Choroid plexus epithelial cell (primary cell): ENCODE measurements around the gene IRX6.

Source experiments
- DNase-seq: peaks from one replicate; pipeline ENCODE4 v3.0.0-alpha.2; 2010; ENCODE audit warnings: low read depth
- H3K4me3 ChIP-seq: 2 replicates; pipeline ENCODE4 v1.5.1; 2011; ENCODE audit warnings: low read depth, mild to moderate bottlenecking, control low read depth, low read length, moderate library complexity
- CTCF ChIP-seq: conservative IDR thresholded peaks from 2 replicates; pipeline ENCODE4 v1.5.1; 2011; ENCODE audit warnings: low read depth, mild to moderate bottlenecking, control low read depth, inconsistent platforms, low read length, moderate library complexity

The IRX6 gene

DNA sequence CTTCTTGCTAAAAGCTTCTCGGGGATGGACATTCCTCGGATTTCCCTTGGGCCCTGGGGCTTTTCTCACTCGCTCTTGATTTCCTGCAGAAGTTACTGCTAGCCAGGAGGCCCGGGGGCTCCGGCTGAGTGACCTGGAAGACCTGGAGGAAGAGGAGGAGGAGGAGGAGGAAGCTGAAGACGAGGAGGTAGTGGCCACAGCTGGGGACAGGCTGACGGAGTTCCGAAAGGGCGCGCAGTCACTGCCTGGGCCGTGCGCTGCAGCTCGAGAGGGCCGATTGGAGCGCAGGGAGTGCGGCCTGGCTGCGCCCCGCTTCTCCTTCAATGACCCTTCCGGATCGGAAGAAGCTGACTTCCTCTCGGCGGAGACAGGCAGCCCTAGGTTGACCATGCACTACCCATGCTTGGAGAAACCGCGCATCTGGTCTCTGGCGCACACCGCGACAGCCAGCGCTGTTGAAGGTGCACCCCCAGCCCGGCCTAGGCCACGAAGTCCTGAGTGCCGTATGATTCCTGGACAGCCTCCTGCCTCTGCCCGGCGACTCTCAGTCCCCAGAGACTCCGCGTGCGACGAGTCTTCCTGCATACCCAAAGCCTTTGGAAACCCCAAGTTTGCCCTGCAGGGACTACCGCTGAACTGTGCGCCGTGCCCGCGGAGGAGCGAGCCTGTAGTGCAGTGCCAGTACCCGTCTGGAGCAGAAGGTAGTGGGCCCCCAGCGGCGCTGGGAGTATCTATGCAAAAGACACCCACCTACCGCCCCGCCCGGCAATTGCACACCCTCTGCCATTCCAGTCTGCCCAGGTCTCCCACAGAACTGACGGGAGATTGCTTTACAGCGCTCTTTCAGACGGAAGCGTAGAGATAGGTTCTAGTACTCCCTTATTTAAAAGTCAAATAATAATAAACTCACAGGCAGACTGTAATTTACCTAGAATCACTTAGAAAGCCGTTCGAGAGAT, 4.9 kb downstream of the IRX6 start:
- no peak for TF ChIP-seq CTCF
- H3K4me3 ChIP-seq, result no peak overlapping the region
- DNase-seq, result no peak

DNA sequence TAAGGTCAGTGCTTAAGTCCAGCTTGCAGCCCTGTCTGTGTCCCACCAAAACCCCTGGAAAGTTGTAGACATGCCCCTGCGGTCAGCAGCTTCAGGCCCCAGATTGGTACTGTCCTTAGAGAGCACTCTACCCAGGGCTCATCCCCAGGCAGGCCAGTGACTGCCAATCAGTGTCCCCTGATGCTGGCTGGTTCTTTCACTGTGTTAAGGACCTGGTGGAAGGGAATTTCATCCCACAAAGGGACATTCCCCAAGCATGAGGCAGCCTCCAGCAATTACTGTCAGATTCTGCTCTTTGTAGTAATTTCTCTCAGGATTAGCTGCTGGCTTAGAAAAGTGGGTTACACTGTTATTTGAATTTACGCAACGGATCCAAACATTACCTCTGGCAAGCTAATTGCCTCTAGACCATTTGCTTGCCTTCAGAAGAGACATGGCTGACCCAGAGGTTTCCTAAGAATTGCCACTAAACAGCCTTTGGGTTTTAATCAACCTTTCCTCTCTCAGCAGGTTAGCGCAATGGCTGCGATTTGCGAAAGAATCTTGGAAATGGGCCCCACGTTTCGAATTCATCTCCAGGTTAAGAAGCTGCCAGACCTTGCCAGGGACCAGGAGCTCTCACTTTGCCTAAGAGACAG, 5.9 kb downstream of the IRX6 start:
- DNase-seq, result no peak
- TF ChIP-seq CTCF, result no peak
- no peak overlapping the region for H3K4me3 ChIP-seq

- DNase-seq, result no peak
- no peak for TF ChIP-seq CTCF
- H3K4me3 ChIP-seq, result no peak overlapping the region
Measured at GRCh38 chr16:55330781-55331647, 7.0 kb downstream of the IRX6 start.

DNA sequence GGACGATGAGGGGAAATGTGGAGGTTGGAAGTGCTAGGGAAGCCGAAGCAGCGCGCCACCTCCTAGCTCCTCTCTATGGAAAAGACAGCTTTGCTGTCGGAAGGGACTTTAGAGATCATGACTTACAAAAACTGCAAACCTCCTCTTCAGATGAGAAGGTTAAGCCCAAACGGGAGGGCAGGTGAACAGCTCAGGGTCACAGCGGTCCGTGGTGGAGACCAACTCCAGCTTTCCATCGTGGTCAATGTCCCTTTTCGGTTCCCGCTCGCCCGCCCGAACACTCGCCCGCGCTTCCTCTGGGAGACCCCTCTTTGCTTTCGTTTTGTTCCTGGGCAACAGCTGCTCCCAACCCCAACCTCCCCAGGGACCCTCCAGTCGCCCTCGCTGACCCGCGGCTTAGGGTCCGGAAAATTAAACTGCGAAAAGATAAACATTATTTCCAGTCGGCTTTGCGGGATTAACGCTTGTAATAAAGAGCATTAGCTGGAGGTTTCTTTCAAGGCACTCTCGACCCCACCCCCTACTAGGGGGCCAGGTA, 7.7 kb downstream of the IRX6 start:
- TF ChIP-seq CTCF, result no peak
- no peak for DNase-seq
- H3K4me3 ChIP-seq, result no peak overlapping the region

DNA sequence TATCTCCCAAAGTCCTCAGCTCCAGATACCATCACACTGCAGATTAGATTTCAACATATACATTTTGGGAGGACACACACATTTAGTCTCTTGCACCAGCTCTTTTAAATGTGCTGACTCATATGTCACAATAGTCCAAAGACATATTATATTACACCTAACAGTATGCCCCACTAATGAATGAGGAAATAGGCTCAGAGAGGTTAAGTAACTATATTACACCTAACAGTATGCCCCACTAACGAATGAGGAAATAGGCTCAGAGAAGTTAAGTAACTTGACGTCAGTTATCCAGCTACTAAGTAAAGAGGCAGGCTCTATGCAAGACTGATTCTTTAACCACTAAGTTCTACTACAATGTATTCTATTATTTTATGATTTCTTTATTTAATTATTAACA, 9.7 kb downstream of the IRX6 start:
- no peak for DNase-seq
- TF ChIP-seq CTCF, result no peak
- no peak overlapping the region for H3K4me3 ChIP-seq

- no peak overlapping the region for H3K4me3 ChIP-seq
- no peak for TF ChIP-seq CTCF
Measured at GRCh38 chr16:55338646-55339045, 14.6 kb downstream of the IRX6 start.

More at GRCh38 chr16:55338646-55339045, 14.6 kb downstream of the IRX6 start:
- DNase-seq, result no peak
